Loucy (cell line): ENCODE data around the gene HEBP1.

Experiments used
- H2AFZ ChIP-seq: fragments of 200-600 bp; sonication (generic); 2 replicates; pipeline ENCODE4 v1.6.0; 2016; ENCODE audit warnings: antibody characterized with exemption, mild to moderate bottlenecking, low read length, moderate library complexity
- H3F3A ChIP-seq: fragments of 200-600 bp; 2 replicates; pipeline ENCODE4 v1.6.0; 2016; ENCODE audit warnings: antibody characterized with exemption, low read depth, mild to moderate bottlenecking
- H3K27me3 ChIP-seq: fragments of 200-600 bp; sonication (generic); 2 replicates; pipeline ENCODE4 v1.6.1; 2014; ENCODE audit warnings: low read length, mild to moderate bottlenecking; ENCODE audit not compliant: insufficient read depth, poor library complexity, severe bottlenecking
- H3K36me3 ChIP-seq: fragments of 200-600 bp; sonication (generic); 2 replicates; pipeline ENCODE4 v1.6.1; 2016; ENCODE audit warnings: low read length; ENCODE audit not compliant: insufficient read depth
- H3K4me1 ChIP-seq: fragments of 200-600 bp; sonication (generic); 2 replicates; pipeline ENCODE4 v1.5.1; 2014; ENCODE audit warnings: low read length, mild to moderate bottlenecking; ENCODE audit not compliant: insufficient read depth, poor library complexity, severe bottlenecking
- H3K4me2 ChIP-seq: fragments of 200-600 bp; sonication (generic); 2 replicates; pipeline ENCODE4 v1.6.0; 2014; ENCODE audit warnings: antibody characterized with exemption, low read length, low read depth, mild to moderate bottlenecking; ENCODE audit not compliant: poor library complexity, severe bottlenecking
- H3K4me3 ChIP-seq: fragments of 200-600 bp; sonication (generic); 2 replicates; pipeline ENCODE4 v1.5.1; 2014; ENCODE audit warnings: low read length, mild to moderate bottlenecking, mixed read lengths; ENCODE audit not compliant: poor library complexity, severe bottlenecking
- H3K79me2 ChIP-seq: fragments of 200-600 bp; sonication (generic); 2 replicates; pipeline ENCODE4 v1.6.1; 2014; ENCODE audit warnings: low read length; ENCODE audit not compliant: insufficient read depth
- H3K9ac ChIP-seq: fragments of 200-600 bp; sonication (generic); 2 replicates; pipeline ENCODE4 v1.6.0; 2014; ENCODE audit warnings: mild to moderate bottlenecking, low read depth, low read length, moderate library complexity; ENCODE audit not compliant: poor library complexity, severe bottlenecking
- H3K9me2 ChIP-seq: fragments of 200-600 bp; sonication (generic); replicated peaks from 2 replicates; pipeline ENCODE4 v1.6.1; 2016; ENCODE audit warnings: low read depth, low read length, mixed read lengths
- H3K9me3 ChIP-seq: fragments of 200-600 bp; sonication (generic); 2 replicates; pipeline ENCODE4 v1.6.1; 2014; ENCODE audit warnings: mild to moderate bottlenecking, antibody characterized with exemption, low read length, low read depth; ENCODE audit not compliant: insufficient read depth
- H4K20me1 ChIP-seq: fragments of 200-600 bp; sonication (generic); 2 replicates; pipeline ENCODE4 v1.6.0; 2014; ENCODE audit warnings: antibody characterized with exemption, low read length, mild to moderate bottlenecking; ENCODE audit not compliant: insufficient read depth, poor library complexity, severe bottlenecking
- EZH2phosphoT487 ChIP-seq: fragments of 200-600 bp; IDR thresholded peaks from 2 replicates; pipeline ENCODE4 v1.6.1; 2018; ENCODE audit warnings: antibody characterized with exemption, mild to moderate bottlenecking, moderate library complexity, borderline replicate concordance
- TF ChIP-seq, protein P1 (sequence below): fragments of 200-600 bp; sonication (generic); conservative IDR thresholded peaks from 2 replicates; pipeline ENCODE4 v1.5.1; 2014; ENCODE audit warnings: mild to moderate bottlenecking, antibody characterized with exemption, low read length

HEBP1 gene

DNA sequence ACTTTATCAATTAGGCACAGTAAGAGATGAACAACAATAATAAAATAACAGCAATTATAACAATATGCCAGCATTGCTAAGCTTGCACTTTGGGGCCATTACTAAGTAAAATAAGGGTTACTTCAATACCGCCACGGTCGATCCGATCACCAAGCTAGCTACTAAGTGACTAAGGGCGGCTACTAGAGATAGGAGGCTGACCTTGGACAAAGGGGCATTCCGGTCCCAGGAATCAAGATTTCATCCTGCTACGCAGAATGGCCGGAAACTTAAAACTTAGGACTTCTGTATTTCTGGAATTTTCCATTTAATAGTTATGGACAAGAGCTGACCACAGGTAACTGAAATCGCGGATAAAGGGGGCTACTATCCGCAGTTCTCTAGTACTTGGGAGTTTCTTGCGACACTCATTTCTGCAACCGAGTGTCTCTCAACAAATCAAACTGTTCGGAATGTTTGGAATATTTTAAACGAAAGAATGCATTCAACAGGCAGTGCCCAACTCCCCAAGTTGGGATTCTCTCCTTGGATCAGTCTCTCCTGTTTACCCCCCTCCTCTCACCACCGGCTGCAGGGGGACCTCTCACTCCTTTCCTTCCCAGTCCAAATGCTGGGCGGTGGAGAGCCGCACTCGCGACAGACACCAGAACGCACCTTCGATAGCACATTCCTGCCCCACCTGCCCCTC lies 650 bp downstream of the HEBP1 start:
- Histone ChIP-seq H2AFZ (peak overlapping the region; percentile 89), H3F3A (no peaks in the 10 kb centered on the region), H3K4me2 (peak overlapping the region; percentile 99), H3K9me2 (no peaks in the 10 kb centered on the region), H3K27me3 (no peaks in the 10 kb centered on the region), H4K20me1 (no peaks in the 10 kb centered on the region), H3K36me3 (no peaks in the 10 kb centered on the region), H3K79me2 (no peaks in the 10 kb centered on the region), H3K9ac (peak overlapping the region; percentile 74), H3K4me3 (peak overlapping the region; percentile 74), H3K4me1 (peaks cover 24% of the 10 kb centered on the region), H3K9me3 (no peaks in the 10 kb centered on the region)
- TF ChIP-seq, protein P1, sequence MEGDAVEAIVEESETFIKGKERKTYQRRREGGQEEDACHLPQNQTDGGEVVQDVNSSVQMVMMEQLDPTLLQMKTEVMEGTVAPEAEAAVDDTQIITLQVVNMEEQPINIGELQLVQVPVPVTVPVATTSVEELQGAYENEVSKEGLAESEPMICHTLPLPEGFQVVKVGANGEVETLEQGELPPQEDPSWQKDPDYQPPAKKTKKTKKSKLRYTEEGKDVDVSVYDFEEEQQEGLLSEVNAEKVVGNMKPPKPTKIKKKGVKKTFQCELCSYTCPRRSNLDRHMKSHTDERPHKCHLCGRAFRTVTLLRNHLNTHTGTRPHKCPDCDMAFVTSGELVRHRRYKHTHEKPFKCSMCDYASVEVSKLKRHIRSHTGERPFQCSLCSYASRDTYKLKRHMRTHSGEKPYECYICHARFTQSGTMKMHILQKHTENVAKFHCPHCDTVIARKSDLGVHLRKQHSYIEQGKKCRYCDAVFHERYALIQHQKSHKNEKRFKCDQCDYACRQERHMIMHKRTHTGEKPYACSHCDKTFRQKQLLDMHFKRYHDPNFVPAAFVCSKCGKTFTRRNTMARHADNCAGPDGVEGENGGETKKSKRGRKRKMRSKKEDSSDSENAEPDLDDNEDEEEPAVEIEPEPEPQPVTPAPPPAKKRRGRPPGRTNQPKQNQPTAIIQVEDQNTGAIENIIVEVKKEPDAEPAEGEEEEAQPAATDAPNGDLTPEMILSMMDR: no peak
- no peak for TF ChIP-seq EZH2phosphoT487

DNA sequence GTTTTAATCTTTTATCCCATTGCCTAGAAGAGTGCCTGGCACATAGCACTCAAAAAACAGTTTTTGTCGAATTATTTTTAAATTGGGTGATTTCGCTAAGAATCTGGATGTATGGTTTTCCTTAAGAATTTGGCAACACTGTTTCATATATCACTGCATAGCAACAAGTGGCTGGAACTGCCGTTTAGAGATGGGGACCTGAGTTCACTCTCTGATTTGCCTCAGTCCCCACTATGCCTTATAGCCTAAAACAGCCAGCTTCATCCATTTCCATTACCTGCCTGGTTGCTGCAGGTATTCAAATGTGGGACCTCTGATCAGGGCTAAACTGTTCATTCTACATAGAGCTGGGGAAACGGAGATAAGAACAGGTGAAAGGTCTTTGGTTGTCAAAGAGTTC lies 1.8 kb downstream of the HEBP1 start:
- Histone ChIP-seq H4K20me1 (no peaks in the 10 kb centered on the region), H3K79me2 (no peaks in the 10 kb centered on the region), H2AFZ (no peak overlapping the region), H3K4me3 (no peak overlapping the region), H3K27me3 (no peaks in the 10 kb centered on the region), H3K9me3 (no peaks in the 10 kb centered on the region), H3K36me3 (no peaks in the 10 kb centered on the region), H3K9me2 (no peaks in the 10 kb centered on the region), H3K4me2 (no peak overlapping the region), H3F3A (no peaks in the 10 kb centered on the region), H3K4me1 (peaks cover 24% of the 10 kb centered on the region), H3K9ac (no peak overlapping the region)
- TF ChIP-seq EZH2phosphoT487: no peak
- TF ChIP-seq, protein P1: no peak

DNA sequence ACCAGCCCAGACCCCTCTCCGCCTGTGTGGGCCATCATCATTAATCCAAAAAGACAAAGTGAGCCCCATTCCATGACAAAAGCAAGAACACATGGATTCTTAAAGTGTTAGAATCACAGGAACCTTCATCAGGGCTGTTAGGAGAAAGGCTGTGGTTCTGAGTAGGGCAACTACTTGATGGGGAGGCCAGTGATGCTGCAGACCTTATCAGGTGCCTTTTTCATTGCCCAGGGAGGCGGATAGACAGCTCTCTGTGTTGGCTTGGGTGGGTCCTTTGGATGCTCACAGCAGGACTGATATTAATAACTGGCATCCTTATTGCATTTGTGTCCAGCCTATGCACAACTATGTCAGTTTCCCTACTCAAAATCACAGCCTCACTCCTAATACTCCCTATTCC lies 2.3 kb downstream of the HEBP1 start:
- H3F3A ChIP-seq: no peaks in the 10 kb centered on the region
- H3K4me2 ChIP-seq: peak overlapping the region; percentile 16
- H2AFZ ChIP-seq: no peak overlapping the region
- H3K36me3 ChIP-seq: no peaks in the 10 kb centered on the region
- H4K20me1 ChIP-seq: no peaks in the 10 kb centered on the region
- H3K9ac ChIP-seq: no peak overlapping the region
- peaks cover 26% of the 10 kb centered on the region for H3K4me1 ChIP-seq
- H3K27me3 ChIP-seq: no peaks in the 10 kb centered on the region
- H3K79me2 ChIP-seq: no peaks in the 10 kb centered on the region
- H3K9me2 ChIP-seq: no peaks in the 10 kb centered on the region
- TF ChIP-seq, protein P1: no peak
- TF ChIP-seq EZH2phosphoT487: no peak
- H3K4me3 ChIP-seq: no peak overlapping the region
- H3K9me3 ChIP-seq: no peaks in the 10 kb centered on the region
